Calu3 (cell line): ENCODE data around the gene MAD1L1. TPM values are rescaled to one million over a fixed set of nuclear protein-coding genes. Genes with fewer than 3 reads are reported as not detected.

Experiments
- BruUV-seq: library from RNA; stranded (reverse); fragments of 400-500 nt; replicated peaks from 2 replicates; lab custom pipeline; 2021; lab: Mats Ljungman, UMichigan
- CTCF ChIA-PET: fragments of 300-600 bp; sonication (Branson Sonifier 250); formaldehyde crosslinking; loops from one replicate; lab custom pipeline; 2022; ENCODE audit warnings: antibody characterized with exemption; lab: Charles Lee
- DNase-seq: peaks from one replicate; pipeline ENCODE4 v3.0.0; 2022
- H3K27ac Mint-ChIP-seq: one replicate; pipeline ENCODE4 v1.8.0; 2022; ENCODE audit warnings: mixed read lengths; ENCODE audit not compliant: unreplicated experiment
- H3K27me3 Mint-ChIP-seq: one replicate; pipeline ENCODE4 v1.8.0; 2022; ENCODE audit warnings: mixed read lengths; ENCODE audit not compliant: unreplicated experiment
- H3K36me3 Mint-ChIP-seq: one replicate; pipeline ENCODE4 v1.8.0; 2022; ENCODE audit warnings: mild to moderate bottlenecking, moderate library complexity, mixed read lengths; ENCODE audit not compliant: insufficient read depth, unreplicated experiment
- H3K4me1 Mint-ChIP-seq: one replicate; pipeline ENCODE4 v1.8.0; 2022; ENCODE audit warnings: mild to moderate bottlenecking, low read depth, mixed read lengths; ENCODE audit not compliant: unreplicated experiment
- H3K4me3 Mint-ChIP-seq: one replicate; pipeline ENCODE4 v1.8.0; 2022; ENCODE audit warnings: mild to moderate bottlenecking, low read depth, moderate library complexity, mixed read lengths; ENCODE audit not compliant: unreplicated experiment
- H3K9me3 Mint-ChIP-seq: one replicate; pipeline ENCODE4 v1.8.0; 2022; ENCODE audit warnings: low read depth, mixed read lengths; ENCODE audit not compliant: unreplicated experiment
- CTCF ChIP-seq: fragments of 200-600 bp; IDR thresholded peaks from one replicate; pipeline ENCODE4 v1.8.0; 2022; ENCODE audit warnings: antibody characterized with exemption; ENCODE audit not compliant: unreplicated experiment
- intact Hi-C: fragments of 100-400 bp; cut with micrococcal nuclease; formaldehyde crosslinking; loops from one replicate; pipeline ENCODE4 v1.10.0; 2022; ENCODE audit not compliant: unreplicated experiment
- total RNA-seq: library from RNA; stranded (reverse); gene quantifications from 2 replicates; pipeline ENCODE4 v1.2.3, GENCODE V29; 2022

The MAD1L1 gene
- total RNA-seq, 1 experiment from 2014 or later, result 86.0 TPM

- no TSS peak for BruUV-seq
- DNase-seq, result no peak
- no peaks in the 10 kb centered on the region for H3K36me3 Mint-ChIP-seq
- no peaks in the 10 kb centered on the region for H3K4me1 Mint-ChIP-seq
- CTCF ChIA-PET, result interaction anchor here (0.7 kb wide), 1 partner anchor 265 kb away, joined by 3 read pairs; no protein-coding TSS in a partner anchor
- TF ChIP-seq CTCF, result no peak
- H3K27me3 Mint-ChIP-seq, result no peaks in the 10 kb centered on the region
- H3K4me3 Mint-ChIP-seq, result no peak overlapping the region
- no peak overlapping the region for H3K27ac Mint-ChIP-seq
- intact Hi-C loops, result no loop called here
- H3K9me3 Mint-ChIP-seq, result no peaks in the 10 kb centered on the region
Measured at GRCh38 chr7:2049782-2050510, 182.8 kb downstream of the MAD1L1 start.

GRCh38 chr7:2049111-2049781, 183.5 kb downstream of the MAD1L1 start:
- Mint-ChIP-seq H3K27me3 (no peaks in the 10 kb centered on the region), H3K36me3 (no peaks in the 10 kb centered on the region), H3K4me3 (no peak overlapping the region), H3K27ac (no peak overlapping the region), H3K9me3 (no peaks in the 10 kb centered on the region), H3K4me1 (no peaks in the 10 kb centered on the region)
- DNase-seq, result no peak
- BruUV-seq, result no TSS peak
- TF ChIP-seq CTCF, result no peak
- intact Hi-C loops, result no loop called here
- CTCF ChIA-PET, result no interaction called here

GRCh38 chr7:2048531-2048930, 184.2 kb downstream of the MAD1L1 start:
- H3K27ac Mint-ChIP-seq, result no peak overlapping the region

GRCh38 chr7:2048006-2048405, 184.7 kb downstream of the MAD1L1 start:
- BruUV-seq, result no TSS peak
- CTCF ChIA-PET, result interaction anchor here (0.7 kb wide), 1 partner anchor 251 kb away, joined by 3 read pairs; no protein-coding TSS in a partner anchor
- Mint-ChIP-seq H3K9me3 (no peaks in the 10 kb centered on the region), H3K4me1 (no peaks in the 10 kb centered on the region), H3K27ac (no peak overlapping the region), H3K36me3 (no peaks in the 10 kb centered on the region), H3K4me3 (no peak overlapping the region), H3K27me3 (no peaks in the 10 kb centered on the region)
- intact Hi-C loops, result no loop called here
- TF ChIP-seq CTCF, result no peak
- DNase-seq, result no peak

More at GRCh38 chr7:2048531-2048930, 184.2 kb downstream of the MAD1L1 start:
- no TSS peak for BruUV-seq
- CTCF ChIA-PET, result no interaction called here
- DNase-seq, result no peak
- no peaks in the 10 kb centered on the region for H3K9me3 Mint-ChIP-seq
- H3K36me3 Mint-ChIP-seq, result no peaks in the 10 kb centered on the region
- TF ChIP-seq CTCF, result no peak
- intact Hi-C loops, result no loop called here
- no peak overlapping the region for H3K4me3 Mint-ChIP-seq
- no peaks in the 10 kb centered on the region for H3K27me3 Mint-ChIP-seq
- H3K4me1 Mint-ChIP-seq, result no peaks in the 10 kb centered on the region
